ENCODE data around the gene ADA. TPM values are rescaled to one million over a fixed set of nuclear protein-coding genes. Genes with fewer than 3 reads are reported as not detected.

Gene ADA
- total RNA-seq, 2 donors from 2014 or later, result 6.3 to 16.7 TPM

- H3K36me3 ChIP-seq, result no peaks in the 10 kb centered on the region
- no peak for DNase-seq (ENCODE audit: low spot score)
- no peaks in the 10 kb centered on the region for H3K27me3 ChIP-seq
- TF ChIP-seq CTCF (IDR thresholded peaks at IDR 0.05), result no peak
- peaks cover 0 to 49% of the 10 kb centered on the region in 2 donors for H3K4me1 ChIP-seq
- no peak overlapping the region for H3K4me3 ChIP-seq
- peak overlapping the region; percentile 75 to 92 for H3K27ac ChIP-seq
- no peaks in the 10 kb centered on the region for H3K9me3 ChIP-seq
Measured at GRCh38 chr20:44695295-44695673, 43.8 kb upstream of the ADA start.

GRCh38 chr20:44694159-44694558 lies 42.7 kb upstream of the ADA start:
- Histone ChIP-seq H3K27ac (peak overlapping the region; percentile 75 to 92), H3K27me3 (no peaks in the 10 kb centered on the region), H3K36me3 (no peaks in the 10 kb centered on the region), H3K9me3 (no peaks in the 10 kb centered on the region), H3K4me1 (peaks cover 0 to 52% of the 10 kb centered on the region in 2 donors), H3K4me3 (no peak overlapping the region)
- DNase-seq (ENCODE audit: low spot score), result no peak
- TF ChIP-seq CTCF (IDR thresholded peaks at IDR 0.05), result no peak

GRCh38 chr20:44693627-44694026 lies 42.1 kb upstream of the ADA start:
- Histone ChIP-seq H3K9me3 (no peaks in the 10 kb centered on the region), H3K27me3 (no peaks in the 10 kb centered on the region), H3K4me3 (no peak overlapping the region), H3K36me3 (no peaks in the 10 kb centered on the region), H3K4me1 (peaks cover 0 to 52% of the 10 kb centered on the region in 2 donors), H3K27ac (peak overlapping the region; percentile 75 to 92)
- no peak for TF ChIP-seq CTCF (IDR thresholded peaks at IDR 0.05)
- no peak for DNase-seq (ENCODE audit: low spot score)

- H3K36me3 ChIP-seq, result no peaks in the 10 kb centered on the region
- peaks cover 0 to 52% of the 10 kb centered on the region in 2 donors for H3K4me1 ChIP-seq
- H3K9me3 ChIP-seq, result no peaks in the 10 kb centered on the region
- TF ChIP-seq CTCF (IDR thresholded peaks at IDR 0.05), result no peak
- H3K27me3 ChIP-seq, result no peaks in the 10 kb centered on the region
- H3K4me3 ChIP-seq, result no peak overlapping the region
- H3K27ac ChIP-seq, result peak overlapping the region; percentile 75 to 92
- DNase-seq (ENCODE audit: low spot score), result peak; percentile 95
Measured at GRCh38 chr20:44692932-44693480, 41.5 kb upstream of the ADA start.

GRCh38 chr20:44691424-44692423 lies 40.2 kb upstream of the ADA start:
- Histone ChIP-seq H3K27me3 (no peaks in the 10 kb centered on the region), H3K9me3 (no peaks in the 10 kb centered on the region), H3K4me3 (no peak overlapping the region), H3K4me1 (peaks cover 0 to 52% of the 10 kb centered on the region in 2 donors), H3K36me3 (no peaks in the 10 kb centered on the region), H3K27ac (peak overlapping the region; percentile 75 to 92)
- TF ChIP-seq CTCF (IDR thresholded peaks at IDR 0.05), result no peak
- DNase-seq (ENCODE audit: low spot score), result peak; percentile 80
